GM21717 (cell line): Measurements from ENCODE around the gene ARHGAP4.

ENCODE experiments used
- ATAC-seq: cut with Tn5 transposase; IDR thresholded peaks from one replicate; pipeline ENCODE4 v1.9.1; 2021; ENCODE audit warnings: mild to moderate bottlenecking, moderate library complexity; ENCODE audit not compliant: unreplicated experiment

ARHGAP4 gene

DNA sequence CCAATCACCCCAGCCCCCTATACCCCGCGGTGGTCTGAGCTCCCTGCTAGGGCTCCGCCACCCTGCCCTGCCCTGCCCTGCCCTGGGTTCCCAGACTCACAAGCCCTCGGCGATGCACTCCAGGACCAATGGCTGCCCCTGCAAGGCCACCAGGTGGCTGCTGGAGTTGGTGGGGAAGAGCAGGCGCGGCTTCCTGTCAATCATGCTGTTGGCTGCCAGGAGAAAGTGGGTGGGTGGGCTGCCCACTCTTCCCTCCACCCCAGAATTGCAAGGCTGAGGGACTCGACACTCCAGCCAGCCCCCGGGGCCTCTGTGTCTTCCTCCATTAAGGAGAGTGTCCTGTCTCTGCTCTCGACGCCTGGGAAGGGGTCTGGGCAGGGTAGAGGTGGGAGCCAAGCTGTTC is 55.8 kb downstream of the ARHGAP4 start:
- no peak for ATAC-seq

- no peak for ATAC-seq
Measured at GRCh38 chrX:153869473-153870287, 56.4 kb downstream of the ARHGAP4 start.

DNA sequence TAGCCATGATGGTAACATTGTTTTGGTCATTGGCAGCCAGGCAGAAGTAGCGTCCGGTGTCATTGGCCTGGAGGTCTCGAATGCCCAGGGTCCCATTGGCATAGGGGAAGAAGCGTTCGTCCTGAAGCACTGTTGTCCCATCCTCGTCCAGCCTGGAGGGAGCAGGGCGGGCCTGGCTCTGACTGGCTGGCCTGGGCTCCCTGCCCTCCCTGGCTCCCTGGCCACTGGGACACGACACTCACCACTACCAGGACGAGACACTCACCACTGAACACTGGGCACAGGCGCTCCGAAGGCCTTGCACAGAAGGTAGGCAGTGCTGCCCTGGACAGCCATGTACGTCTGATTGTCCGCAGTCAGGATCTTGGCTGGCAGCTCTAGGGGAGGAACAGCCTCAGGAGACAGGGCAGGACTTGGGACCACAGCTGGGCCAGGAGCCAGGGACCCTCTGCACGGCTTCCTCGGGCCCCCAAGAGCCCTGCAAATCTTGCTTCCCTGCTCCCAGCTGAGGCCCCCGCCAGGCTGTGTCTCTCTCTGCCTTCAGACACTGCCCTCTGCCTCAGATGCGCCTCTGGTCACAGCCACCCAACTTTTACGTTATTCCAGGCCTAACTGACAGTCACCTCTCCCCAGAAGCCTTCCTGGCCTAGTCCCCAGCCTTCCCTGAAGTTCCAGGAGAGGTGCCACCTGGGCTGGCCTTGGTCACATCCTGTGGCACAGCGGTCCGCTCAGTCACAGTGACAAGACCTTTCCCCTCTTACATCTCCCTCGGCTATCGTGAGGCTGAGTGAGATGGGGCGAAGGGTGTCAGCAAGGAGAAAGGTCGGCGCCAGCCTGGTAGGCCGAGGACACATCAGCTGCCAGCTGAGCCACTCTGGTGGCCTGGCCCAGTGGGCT is 57.2 kb downstream of the ARHGAP4 start:
- ATAC-seq: no peak

DNA sequence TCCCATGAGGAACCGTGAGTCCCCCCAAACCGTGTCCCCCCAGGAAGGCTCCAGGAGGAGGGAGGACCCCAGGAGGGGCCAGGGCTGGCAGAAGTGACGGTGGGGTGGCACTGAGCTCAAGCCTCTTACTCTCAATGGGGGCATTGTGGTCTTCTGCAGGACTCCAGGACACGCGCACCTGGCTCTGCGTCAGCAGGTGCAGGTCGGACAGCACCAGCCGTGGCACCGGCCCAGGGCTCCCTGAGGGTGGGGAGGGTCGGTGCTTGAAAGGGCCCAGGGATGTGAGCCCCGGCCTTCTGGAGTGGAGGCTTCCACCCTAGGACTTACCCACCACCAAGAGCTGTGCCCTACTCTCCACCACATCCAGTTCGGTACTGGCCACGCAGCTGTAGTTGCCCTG is 58.4 kb downstream of the ARHGAP4 start:
- ATAC-seq: no peak

DNA sequence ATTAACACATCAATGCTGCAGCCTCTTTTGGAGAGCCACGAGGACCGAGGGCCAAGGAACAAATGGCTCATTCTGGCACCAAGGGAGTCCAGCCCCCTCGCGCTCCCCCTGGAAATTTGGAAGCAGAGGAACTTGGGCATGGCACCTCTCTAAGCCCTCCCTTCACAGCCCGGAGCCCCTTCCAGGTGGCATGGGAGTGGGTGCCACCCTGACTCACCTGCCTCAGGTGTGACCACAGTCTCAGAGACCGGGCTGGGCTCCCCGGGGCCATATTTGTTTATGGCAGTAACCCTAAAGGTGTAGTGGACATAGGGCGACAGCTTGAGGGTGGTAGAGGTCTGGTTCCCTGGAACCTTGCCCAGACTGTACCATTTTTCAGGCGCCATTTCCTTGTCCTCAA is 58.9 kb downstream of the ARHGAP4 start:
- ATAC-seq: no peak

DNA sequence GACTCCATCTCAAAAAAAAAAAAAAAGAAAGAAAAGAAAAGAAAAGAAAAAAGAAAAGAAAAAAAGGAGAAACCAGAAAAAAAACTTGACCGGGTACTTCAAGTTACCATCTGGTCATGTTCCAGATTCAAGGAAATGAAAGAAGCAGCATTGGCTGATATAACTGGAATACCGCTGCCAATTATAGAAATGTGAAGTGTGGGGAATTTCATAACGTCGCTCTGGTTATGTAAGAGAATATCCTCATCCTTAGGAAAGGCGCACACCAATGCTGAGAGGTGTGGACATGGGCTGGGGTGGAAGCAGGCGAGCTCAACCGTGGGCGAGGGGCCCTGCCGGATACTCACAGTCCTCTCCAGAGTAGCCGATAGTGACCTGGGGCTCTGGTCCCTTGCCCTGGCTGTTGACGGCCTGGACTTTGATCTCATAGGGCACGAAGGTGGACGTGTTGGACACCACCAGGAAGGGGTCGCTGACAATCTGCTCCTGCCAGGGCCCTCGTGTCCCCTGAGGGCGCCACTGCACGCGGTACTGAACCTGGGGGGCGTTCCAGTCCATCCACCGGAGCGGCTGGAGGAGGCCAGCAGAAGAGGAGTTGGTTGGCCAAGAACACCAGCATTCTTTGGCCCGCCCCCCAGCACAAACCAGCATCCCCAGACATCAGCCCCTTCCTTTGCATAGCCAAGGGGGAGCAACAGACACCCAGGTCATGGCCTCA is 59.6 kb downstream of the ARHGAP4 start:
- ATAC-seq: no peak

DNA sequence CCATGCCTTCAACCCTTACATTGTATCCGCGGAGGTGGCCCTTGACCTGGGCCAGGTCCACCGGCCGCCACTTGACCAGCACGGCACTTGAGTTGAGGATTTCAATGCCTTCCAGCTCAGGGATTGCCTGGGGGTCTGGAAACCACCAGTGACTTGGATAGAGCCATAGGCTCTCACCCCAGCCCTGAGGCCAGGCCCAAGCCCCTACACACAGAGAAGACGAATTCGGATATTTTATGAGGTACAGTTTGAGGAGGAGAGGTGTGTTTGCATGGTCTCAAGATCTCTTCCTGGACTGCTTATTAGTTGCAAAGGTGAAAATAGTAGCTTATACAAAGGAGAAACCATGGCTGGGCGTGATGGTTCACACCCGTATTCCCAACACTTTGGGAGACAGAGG is 60.4 kb downstream of the ARHGAP4 start:
- ATAC-seq: no peak

- ATAC-seq: no peak
Measured at GRCh38 chrX:153865321-153865580, 60.8 kb downstream of the ARHGAP4 start.

- ATAC-seq: no peak
Measured at GRCh38 chrX:153864561-153865320, 61.3 kb downstream of the ARHGAP4 start.

GRCh38 chrX:153864101-153864500 is 62.0 kb downstream of the ARHGAP4 start:
- no peak for ATAC-seq

GRCh38 chrX:153863251-153863991 is 62.6 kb downstream of the ARHGAP4 start:
- no peak for ATAC-seq

DNA sequence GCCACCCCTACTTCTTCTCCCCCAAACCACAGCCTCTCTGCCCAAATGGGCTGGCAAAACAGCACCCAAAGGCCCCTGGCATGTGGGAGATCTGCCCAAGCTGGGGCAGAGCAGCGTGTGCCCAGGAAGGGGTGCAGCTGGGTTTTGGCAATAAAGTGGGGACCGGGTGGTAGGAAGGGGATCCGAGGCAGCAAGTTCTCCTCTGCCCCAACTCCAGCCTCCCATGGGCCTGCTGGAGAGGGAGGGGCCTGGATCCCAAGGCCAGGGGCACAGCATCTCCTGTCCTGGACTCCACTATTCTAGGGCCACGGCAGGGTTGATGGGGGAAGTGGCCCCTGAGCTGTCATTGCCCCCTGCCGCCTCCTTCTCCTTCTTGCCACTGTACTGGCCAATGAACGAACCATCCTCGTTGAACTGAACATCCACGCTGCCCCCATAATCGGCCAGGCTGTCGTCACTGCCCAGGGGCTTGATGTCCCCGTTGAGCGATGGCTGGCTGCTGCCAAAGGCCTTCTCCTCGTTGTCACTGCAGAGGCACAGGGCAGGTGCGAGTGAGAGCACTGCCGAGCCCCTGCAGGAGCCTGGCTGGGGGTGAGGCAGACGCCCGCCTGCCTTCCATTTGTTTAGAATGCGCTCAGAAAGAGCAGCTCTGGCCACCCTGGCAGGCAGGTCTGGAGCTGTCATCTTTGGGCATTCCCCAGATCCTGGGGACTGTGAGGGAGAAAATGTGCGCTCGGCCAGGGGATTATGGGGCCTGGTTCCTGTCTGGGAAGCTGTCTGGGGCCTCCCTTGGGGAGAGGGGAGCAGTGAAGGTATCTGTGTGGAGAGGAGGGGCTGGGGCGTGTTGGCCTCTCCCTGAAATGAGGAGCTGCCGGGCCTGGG is 63.5 kb downstream of the ARHGAP4 start:
- no peak for ATAC-seq

GRCh38 chrX:153861733-153862310 is 64.2 kb downstream of the ARHGAP4 start:
- no peak for ATAC-seq

- ATAC-seq: no peak
Measured at GRCh38 chrX:153861151-153861550, 64.9 kb downstream of the ARHGAP4 start.
